Fibroblast of lung (primary cell): Measurements from ENCODE around the gene CD302. TPM values are rescaled to one million over a fixed set of nuclear protein-coding genes. Genes with fewer than 3 reads are reported as not detected.
"Not testable (repeated sequence)": the region's sequence is repeated elsewhere in the genome, so short reads cannot be mapped to it uniquely, and the experiment has no call there.

Experiments
- DNase-seq, 2 donors: peaks; one replicate each; pipeline versions ENCODE4 v3.0.0 to v3.0.0-alpha.2; 2010; ENCODE audit warnings: low read depth in 2 of 2
- H2AFZ ChIP-seq: 2 replicates; pipeline ENCODE4 v1.5.1; 2012; ENCODE audit warnings: low read length, control low read depth, inconsistent platforms
- H3K27ac ChIP-seq: 2 replicates; pipeline ENCODE4 v1.5.1; 2011; ENCODE audit warnings: low read length, control low read depth; ENCODE audit not compliant: insufficient read depth
- H3K27me3 ChIP-seq: 2 replicates; pipeline ENCODE4 v1.5.1; 2011; ENCODE audit warnings: mild to moderate bottlenecking, low read length; ENCODE audit not compliant: control insufficient read depth, insufficient read depth
- H3K36me3 ChIP-seq: 2 replicates; pipeline ENCODE4 v1.5.1; 2011; ENCODE audit warnings: low read length; ENCODE audit not compliant: control insufficient read depth, insufficient read depth
- H3K4me1 ChIP-seq: 2 replicates; pipeline ENCODE4 v1.5.1; 2011; ENCODE audit warnings: low read length; ENCODE audit not compliant: control insufficient read depth, insufficient read depth; ENCODE audit errors: extremely low read depth
- H3K4me2 ChIP-seq: 2 replicates; pipeline ENCODE4 v1.5.1; 2011; ENCODE audit warnings: low read length, control low read depth; ENCODE audit not compliant: insufficient read depth; ENCODE audit errors: extremely low read depth
- H3K4me3 ChIP-seq, 4 experiments: fragments of 200-600 bp in 1 of 4; sonication (generic) in 1 of 4; replicated peaks in 1 of 4; 2 replicates each; pipeline ENCODE4 v1.5.1; 2011 to 2016; ENCODE audit warnings: low read length in 4 of 4, low read depth in 3 of 4, mild to moderate bottlenecking in 3 of 4, control low read depth in 2 of 4, inconsistent platforms in 1 of 4, mixed read lengths in 1 of 4; ENCODE audit not compliant: insufficient read depth in 1 of 4; ENCODE audit errors: control extremely low read depth in 1 of 4
- H3K79me2 ChIP-seq: 2 replicates; pipeline ENCODE4 v1.5.1; 2012; ENCODE audit warnings: mild to moderate bottlenecking, low read length, inconsistent platforms; ENCODE audit not compliant: control insufficient read depth, insufficient read depth
- H3K9ac ChIP-seq: 2 replicates; pipeline ENCODE4 v1.5.1; 2011; ENCODE audit warnings: mild to moderate bottlenecking, low read length, control low read depth; ENCODE audit not compliant: insufficient read depth
- H3K9me3 ChIP-seq: 2 replicates; pipeline ENCODE4 v1.5.1; 2012; ENCODE audit warnings: low read depth, low read length; ENCODE audit not compliant: control insufficient read depth, insufficient read depth
- H4K20me1 ChIP-seq: 2 replicates; pipeline ENCODE4 v1.5.1; 2011; ENCODE audit warnings: low read length; ENCODE audit not compliant: control insufficient read depth, insufficient read depth; ENCODE audit errors: extremely low read depth
- CTCF ChIP-seq, 2 donors: IDR thresholded peaks in 1 of 2; conservative IDR thresholded peaks in 1 of 2; 1 replicate in 1 of 2; 2 replicates in 1 of 2; pipeline ENCODE4 v1.5.1; 2011 to 2012; ENCODE audit warnings: low read length in 2 of 2, control low read depth in 1 of 2, inconsistent platforms in 1 of 2, low read depth in 1 of 2, mild to moderate bottlenecking in 1 of 2
- EZH2 ChIP-seq: IDR thresholded peaks from 2 replicates; pipeline ENCODE4 v1.5.1; 2012; ENCODE audit warnings: low read length, control low read depth, mild to moderate bottlenecking; ENCODE audit errors: missing control alignments
- polyA plus RNA-seq, 2 donors: library from polyadenylated mRNA; depleted of rRNA in 1 of 2; stranded (reverse) in 1 of 2; unstranded in 1 of 2; fragments of >200 nt; gene quantifications; 2 replicates each; pipeline ENCODE4 v1.2.1, GENCODE V29; 2011 to 2012; ENCODE audit warnings: missing spikeins in 1 of 2
- total RNA-seq: library from RNA; depleted of rRNA; stranded (reverse); fragments of >200 nt; gene quantifications from 2 replicates; pipeline ENCODE4 v1.2.1, GENCODE V29; 2014

Gene CD302
- total and polyA plus RNA-seq, 2 donors (not counting 1 experiment from before 2014, with no cell fraction given) = 9.4 to 19.1 TPM

DNA sequence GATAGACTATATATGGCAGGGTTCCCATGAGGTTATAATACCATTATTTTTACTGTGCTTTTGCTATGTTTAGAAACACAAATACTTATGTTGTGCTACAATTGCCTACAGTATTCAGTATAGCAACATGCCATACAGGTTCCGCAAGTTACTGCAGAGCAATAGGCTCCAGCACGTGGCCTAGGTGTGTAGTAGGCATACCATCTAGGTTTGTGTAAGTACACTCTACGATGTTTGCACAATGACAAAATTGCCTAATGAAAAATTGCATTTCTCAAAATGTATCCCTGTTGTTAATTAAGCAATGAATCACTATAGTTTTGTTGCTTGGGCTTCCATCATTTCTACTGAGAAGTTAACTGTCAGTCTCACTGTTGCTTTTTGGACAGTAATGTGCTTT lies 9.8 kb downstream of the CD302 start:
- Histone ChIP-seq H3K4me1 (no peaks in the 10 kb centered on the region), H4K20me1 (no peaks in the 10 kb centered on the region), H2AFZ (no peak overlapping the region), H3K27ac (no peak overlapping the region), H3K9me3 (no peaks in the 10 kb centered on the region), H3K4me3 (no peak overlapping the region), H3K9ac (no peak overlapping the region), H3K4me2 (no peak overlapping the region), H3K36me3 (no peaks in the 10 kb centered on the region), H3K79me2 (no peaks in the 10 kb centered on the region), H3K27me3 (no peaks in the 10 kb centered on the region)
- TF ChIP-seq CTCF (conservative IDR thresholded peaks at IDR 0.05 in 1 of 2, IDR thresholded peaks at IDR 0.05 in 1 of 2; ENCODE audit: low read depth in 1 of 2, low read length in 2 of 2) (no peak), EZH2 (no peak)
- no peak for DNase-seq

DNA sequence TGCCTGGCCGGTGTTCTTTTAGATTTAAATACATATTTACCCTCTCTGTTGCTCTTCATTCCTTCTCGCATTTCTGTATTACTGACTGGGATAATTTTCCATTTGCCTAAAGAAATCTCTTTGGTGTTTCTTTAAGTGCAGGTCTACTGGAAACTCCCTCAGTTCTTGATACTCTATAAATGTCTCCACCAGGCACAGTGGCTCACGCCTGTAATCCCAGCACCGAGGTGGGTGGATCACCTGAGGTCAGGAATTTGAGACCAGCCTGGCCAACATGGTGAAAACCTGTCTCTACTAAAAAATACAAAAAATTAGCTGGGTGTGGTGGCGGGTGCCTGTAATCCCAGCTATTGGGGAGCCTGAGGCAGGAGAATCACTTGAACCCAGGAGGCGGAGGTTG lies 10.4 kb downstream of the CD302 start:
- H3K9ac ChIP-seq, H3K9me3 ChIP-seq, H3K36me3 ChIP-seq, H3K4me2 ChIP-seq, DNase-seq, H3K27me3 ChIP-seq, H3K4me3 ChIP-seq, H4K20me1 ChIP-seq, H2AFZ ChIP-seq, H3K4me1 ChIP-seq, H3K27ac ChIP-seq, H3K79me2 ChIP-seq: not testable (repeated sequence)

DNA sequence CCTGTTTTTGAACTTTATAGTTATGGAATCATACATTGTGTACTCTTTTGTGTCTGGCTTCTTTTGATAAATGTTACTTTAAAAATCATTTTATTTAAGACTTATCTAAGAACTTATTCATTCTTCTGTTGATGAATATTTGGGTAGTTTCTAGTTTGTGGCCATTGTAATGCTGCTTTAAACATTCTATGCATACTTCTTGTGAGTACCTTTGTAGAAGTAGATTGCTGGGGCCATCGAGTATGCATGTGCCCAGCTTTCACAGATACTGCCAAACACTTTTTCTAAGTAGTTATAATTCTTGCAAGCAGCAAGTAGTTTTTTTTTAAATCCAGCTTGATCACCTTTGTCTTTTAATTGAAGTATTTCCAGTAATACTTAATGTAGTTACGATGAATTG lies 11.1 kb downstream of the CD302 start:
- no peak overlapping the region for H3K27ac ChIP-seq
- no peak overlapping the region for H3K4me2 ChIP-seq
- no peaks in the 10 kb centered on the region for H3K4me1 ChIP-seq
- no peaks in the 10 kb centered on the region for H3K9me3 ChIP-seq
- no peaks in the 10 kb centered on the region for H3K79me2 ChIP-seq
- TF ChIP-seq EZH2 (no peak), CTCF (conservative IDR thresholded peaks at IDR 0.05 in 1 of 2, IDR thresholded peaks at IDR 0.05 in 1 of 2; ENCODE audit: low read depth in 1 of 2, low read length in 2 of 2) (no peak)
- H4K20me1 ChIP-seq = no peaks in the 10 kb centered on the region
- no peak for DNase-seq
- H3K36me3 ChIP-seq = no peaks in the 10 kb centered on the region
- H3K27me3 ChIP-seq = no peaks in the 10 kb centered on the region
- H3K4me3 ChIP-seq = no peak overlapping the region
- H3K9ac ChIP-seq = no peak overlapping the region
- H2AFZ ChIP-seq = no peak overlapping the region
